Activated T-cell treated with anti-CD3 and anti-CD28 coated beads, Interleukin-2, amount 50 U/mL, for 1 hour (primary cell): ENCODE measurements around the gene NPR3.
A peak's percentile ranks its signal among the peaks of the same experiment; 100 is the strongest.

Experiments
- DNase-seq: peaks from one replicate; pipeline ENCODE4 v3.0.0-alpha.2; 2020

Gene NPR3, protein sequence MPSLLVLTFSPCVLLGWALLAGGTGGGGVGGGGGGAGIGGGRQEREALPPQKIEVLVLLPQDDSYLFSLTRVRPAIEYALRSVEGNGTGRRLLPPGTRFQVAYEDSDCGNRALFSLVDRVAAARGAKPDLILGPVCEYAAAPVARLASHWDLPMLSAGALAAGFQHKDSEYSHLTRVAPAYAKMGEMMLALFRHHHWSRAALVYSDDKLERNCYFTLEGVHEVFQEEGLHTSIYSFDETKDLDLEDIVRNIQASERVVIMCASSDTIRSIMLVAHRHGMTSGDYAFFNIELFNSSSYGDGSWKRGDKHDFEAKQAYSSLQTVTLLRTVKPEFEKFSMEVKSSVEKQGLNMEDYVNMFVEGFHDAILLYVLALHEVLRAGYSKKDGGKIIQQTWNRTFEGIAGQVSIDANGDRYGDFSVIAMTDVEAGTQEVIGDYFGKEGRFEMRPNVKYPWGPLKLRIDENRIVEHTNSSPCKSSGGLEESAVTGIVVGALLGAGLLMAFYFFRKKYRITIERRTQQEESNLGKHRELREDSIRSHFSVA

DNA sequence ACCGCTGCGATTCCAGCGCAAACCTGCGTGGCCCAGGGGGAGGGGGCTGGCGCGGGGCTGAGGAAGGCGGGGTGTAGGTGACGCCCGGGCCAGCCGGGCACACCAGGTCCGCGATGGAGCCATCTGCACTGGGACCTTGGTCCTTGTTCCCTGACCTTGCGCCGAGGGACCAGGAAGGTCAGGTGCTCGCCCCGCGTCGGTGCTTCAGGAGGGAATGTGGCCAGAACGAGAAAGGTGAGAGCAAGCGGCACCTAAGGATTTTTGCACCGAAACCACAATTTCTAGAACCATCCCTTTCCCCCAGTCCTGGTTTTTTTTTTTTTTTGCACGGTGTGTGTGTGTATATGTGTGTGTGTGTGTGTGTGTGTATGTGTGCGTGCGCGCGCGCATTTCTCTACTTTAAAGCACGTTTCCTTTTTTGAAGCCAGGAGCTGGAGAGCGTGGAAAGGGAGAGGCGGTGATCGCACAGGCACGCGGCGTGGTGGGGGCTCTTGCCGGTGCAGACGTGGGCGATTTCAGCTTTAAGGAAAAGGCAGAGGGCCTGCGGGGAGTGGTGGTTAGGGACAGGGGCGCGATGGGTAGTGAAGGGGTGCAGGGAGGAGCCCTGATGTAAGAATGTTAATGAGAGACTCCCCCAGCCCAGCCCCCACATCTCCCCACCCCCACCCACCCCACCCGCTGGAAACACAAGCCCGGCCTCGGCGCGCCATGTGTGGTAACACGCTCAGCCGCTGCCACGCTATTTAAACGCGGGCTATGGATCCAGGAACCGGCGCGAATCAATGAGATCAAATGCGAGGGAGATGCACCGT lies at the start of gene NPR3:
Gene NPR3, plus strand, starts transcription at position 772 of the 812 bp plus-strand sequence. CDS start 456 bp downstream, outside the sequence.
- DNase-seq: no peak

DNA sequence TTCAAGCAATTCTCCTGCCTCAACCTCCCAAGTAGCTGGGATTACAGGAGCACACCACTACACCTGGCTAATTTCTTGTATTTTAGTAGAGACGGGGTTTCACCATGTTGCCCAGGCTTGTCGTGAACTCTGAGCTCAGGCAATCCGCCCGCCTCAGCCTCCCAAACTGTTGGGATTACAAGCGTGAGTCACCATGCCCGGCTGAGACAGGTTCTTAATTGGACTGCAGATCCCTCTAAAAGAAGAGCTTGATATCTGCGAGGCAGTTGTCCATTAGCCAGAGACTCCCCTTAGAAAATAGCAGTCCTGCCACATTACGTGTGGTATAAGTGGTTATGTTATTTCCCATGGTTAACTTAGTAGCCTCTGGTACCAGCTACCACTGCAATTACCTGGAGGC lies 46.6 kb upstream of the NPR3 start:
- DNase-seq: no peak

DNA sequence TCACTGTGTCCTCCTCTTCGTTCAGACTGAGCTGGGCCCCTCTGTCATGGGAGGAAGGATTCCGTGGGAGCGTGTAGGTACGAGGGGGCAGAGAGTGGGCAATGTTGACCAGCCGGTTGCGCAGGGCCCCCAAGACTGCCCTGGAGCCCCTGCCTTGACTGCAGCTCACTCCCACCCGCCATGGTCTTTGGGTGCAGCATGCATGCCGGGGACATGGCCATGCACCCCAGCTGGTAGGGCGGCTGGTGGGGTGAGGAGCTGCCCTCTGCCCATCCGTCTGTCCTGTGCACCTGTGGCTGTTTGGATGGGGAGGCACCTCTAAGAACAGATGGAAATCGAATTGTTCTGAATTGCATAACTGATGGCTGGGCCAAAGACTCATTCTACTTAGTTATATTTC lies 42.6 kb upstream of the NPR3 start:
- DNase-seq: no peak

DNA sequence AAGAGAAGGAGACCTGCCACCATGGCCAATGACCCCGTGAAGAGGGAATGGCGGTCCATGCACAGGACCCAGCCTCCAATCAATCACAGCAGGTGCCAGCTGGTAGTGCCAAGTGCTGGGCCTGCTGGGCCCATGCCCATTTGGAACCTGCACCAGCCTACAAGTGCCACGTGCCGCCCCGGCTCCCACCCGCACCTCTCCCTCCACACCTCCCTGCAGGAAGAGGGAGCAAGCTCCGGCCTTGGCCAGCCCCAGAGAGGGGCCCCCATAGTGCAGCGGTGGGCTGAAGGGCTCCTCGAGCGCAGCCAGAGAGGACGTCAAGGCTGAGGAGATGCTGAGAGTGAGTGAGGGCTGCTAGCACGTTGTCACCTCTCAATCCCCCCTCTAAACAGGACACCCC lies 37.8 kb upstream of the NPR3 start:
- DNase-seq: no peak

DNA sequence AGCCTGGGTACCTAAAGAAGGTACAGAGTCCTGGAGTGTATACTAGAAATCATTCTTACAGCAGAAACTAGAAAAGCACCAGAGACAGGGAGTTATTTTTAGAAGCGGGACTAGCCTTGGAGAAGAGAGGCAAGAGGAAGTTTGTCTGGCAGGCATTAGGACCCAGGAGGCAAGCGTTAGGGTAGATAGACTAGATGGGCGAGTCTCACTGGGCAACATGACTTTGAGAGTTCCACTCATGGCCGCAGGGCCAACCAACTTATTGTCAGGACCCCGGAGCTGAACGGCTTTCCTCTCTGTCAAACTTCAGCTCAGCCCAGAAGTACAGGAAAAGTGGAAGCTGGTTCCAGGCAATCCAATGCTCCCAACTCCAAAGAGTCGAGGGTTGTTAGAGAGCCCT lies 34.1 kb upstream of the NPR3 start:
- DNase-seq: no peak

DNA sequence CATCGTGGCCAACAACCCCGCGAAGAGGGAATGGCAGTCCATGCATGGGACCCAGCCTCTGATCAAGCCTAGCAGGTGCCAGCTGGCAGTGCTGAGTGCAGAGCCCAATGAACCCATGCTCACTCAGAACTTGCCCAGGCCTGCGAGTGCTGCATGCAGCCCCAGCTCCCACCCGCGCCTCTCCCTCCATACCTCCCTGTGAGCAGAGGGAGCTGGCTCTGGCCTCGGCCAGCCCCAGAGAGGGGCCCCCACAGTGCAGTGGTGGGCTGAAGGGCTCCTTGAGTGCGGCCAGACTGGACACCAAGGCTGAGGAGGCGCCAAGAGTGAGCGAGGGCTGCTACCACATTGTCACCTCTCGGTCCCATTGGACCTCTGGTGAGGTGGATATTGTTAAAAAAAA lies 32.6 kb upstream of the NPR3 start:
- DNase-seq: no peak

DNA sequence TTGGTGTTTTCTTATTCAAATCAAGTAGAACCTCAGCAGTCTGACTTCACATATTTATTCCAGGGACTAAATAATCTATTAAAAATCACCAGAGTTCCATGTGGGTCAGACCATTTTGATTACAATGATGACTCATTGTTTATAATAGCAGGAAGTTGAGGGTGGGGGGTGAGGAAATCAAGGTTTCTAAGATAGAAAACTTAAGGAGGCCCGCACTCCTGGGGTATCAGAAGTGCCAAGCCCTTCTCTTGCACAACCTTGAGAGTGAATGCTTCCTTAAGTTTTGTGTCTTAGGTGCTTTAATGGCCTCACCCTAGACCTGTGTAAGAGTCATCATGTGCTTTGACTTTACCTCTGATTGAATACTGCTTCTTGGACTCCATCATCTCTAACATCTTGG lies 31.9 kb upstream of the NPR3 start:
- no peak for DNase-seq

DNA sequence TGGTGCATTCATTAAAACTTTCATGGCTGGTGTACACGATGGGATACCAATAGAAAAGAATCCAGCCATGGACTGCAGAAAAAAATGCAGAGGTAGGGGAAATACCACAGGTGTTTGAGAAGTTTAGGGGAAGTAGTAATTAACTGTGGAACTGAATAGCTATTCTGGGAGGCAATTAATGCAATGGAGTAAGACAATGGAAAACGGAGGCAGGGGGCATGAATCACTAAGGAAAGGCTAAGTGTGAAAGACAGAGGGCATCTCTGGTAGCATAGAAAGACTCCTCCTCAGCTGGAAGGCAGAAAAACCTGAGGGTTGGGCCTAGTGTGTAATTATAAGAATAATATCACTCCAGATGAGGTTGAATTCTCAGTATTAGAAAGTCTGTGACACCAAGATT lies 30.9 kb upstream of the NPR3 start:
- no peak for DNase-seq

DNA sequence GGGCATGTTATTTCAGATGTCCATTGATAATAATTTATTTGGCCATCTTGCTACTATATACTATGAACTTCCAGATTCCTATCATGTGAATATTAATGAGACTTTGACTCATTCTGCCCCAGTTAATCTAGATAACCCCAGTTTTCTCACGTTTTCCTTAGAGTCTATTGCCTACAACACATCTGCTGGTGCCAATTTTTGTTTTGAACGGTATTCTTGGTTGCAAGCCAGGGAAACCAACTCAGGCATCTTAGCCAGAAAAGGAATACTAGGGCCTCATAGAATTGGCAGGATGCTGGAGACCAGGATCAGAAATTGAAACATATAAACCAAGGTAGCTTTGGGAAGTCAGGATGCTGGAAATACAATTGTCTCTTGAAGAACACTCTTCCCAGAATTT lies 28.0 kb upstream of the NPR3 start:
- DNase-seq: no peak

DNA sequence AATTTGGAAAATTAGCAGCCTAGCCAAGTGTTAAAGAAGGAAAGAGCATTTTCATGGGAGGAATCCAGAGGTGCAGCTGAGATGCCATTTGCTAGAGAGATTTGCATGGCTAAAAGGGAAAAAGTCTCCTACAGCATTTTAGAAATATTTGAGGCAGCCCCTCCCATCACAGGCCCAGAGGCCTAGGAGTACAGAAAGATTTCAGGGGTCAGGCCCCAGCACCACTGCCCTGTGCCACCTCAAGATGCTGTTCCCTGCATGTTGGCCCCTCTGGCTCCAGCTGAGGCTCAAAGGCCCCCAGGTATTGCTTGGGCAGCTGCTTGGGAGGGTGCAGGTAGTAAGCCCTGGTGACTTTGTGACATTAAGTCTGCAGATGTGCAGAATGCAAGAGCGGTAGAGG lies 26.9 kb upstream of the NPR3 start:
- no peak for DNase-seq

DNA sequence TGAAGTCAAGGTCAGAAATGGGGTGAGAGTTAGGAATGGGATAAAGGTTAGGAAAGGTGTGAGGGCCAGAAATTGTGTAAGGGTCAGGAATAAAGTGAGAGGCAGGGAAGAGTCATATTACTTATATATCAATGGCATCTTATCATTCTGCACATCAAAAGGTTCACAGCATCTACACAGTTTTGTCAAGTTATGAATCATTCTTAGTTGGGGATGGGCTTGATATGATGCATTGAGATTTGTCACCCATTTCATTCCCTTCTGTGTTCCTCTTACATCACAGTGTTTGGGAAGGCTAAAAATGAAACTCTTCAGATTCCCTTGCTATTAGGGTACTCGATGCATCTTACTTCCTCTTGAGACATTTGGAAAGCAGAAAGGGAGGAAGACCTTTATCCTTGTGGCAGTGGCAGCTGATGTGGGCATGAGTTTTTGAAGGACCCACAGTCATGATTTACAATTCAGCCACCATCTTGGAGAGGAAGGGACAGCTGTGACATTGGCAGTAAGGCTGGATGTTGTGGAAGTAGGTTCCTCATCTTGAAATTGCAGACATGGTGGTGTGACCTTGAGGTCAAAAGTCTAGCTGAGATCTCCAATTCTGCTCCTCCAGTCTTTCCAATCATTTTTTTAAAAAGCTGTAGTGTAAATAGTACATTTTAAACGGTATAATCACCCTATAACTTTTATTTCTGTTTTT lies 24.2 kb upstream of the NPR3 start:
- DNase-seq: no peak

DNA sequence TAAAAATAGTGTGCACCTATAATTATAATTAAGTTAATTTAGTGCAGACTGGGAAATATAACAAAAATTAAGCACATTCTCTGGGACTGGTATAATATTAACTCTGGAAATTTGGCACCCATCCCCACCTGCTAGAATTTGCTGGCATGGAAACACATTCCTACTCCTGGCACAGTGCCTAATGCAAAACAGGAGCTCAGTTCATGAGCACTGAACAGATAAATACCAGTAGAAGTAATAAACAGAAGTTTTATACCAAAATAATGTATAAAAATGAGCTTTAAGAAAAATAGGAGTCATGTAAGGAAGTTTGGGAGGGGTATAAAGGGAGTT lies 23.7 kb upstream of the NPR3 start:
- DNase-seq: no peak

DNA sequence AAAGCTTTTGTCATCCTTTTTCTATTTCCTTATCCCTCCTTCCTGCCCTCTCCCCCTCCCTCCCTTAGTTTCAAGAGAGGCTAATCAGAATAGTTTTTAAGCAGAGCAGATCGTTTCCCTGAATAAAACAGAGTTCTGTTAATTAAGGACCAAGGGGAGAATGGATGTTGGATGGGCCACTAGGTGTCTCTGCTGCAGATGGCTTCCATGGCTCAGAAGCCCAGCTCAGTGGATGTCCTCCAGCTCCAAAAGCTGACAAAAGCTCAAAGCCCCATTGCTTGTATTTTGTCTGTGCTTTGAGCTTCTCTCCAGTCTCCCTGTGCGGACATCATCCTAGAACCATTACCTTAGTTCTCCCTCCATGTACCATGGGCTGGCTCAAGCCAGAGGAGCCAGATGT lies 21.0 kb upstream of the NPR3 start:
- no peak for DNase-seq

DNA sequence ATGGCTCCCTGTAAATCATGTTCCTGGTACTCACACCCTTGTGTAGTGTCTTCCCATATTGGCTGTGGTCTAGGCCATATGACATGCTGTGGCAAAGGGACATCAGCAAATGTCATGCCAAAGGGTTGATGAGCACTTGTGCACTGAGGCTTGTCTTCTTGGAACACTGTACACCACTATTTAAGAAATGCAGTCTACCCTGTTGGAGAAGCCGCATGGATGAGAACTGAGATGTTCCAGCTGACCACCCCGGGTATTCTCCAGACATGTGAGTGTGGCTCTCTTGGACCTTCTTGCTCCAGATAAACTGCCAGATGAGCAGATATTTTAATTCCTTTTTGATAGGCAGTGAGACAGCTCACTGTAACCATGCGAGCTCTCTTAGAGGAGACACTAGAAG lies 20.5 kb upstream of the NPR3 start:
- DNase-seq: no peak

DNA sequence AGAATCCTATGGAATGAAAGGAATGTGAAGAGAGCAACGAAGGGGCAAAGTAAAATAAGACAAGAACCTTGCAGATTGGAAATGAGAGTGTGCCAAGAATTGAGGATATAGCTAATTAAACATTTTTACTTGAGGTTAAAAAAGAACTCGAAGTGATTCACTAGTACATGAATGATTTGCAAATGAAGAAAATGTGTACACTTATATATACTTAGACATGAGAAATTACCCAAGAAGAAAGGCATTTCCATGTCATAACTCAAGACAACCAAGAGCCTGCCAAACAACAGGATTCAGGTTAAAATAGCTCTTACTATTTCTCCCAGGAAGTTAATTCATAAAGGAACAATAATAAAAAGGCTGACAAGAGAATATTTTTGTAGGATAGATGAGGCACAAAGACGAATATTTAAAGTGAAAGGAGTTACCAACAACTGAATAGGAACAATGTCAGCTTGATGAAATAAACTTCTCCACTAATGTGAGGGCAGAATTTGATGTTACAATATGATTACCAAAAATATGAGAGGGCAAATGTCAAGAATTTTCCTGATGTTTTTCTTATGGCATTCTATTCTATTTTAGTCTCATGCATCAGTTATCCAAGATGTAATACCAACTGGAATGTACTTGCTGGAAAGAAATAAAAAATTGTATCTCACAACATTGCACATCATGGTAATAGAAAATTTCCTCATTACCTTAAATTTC lies 18.9 kb upstream of the NPR3 start:
- DNase-seq: no peak

DNA sequence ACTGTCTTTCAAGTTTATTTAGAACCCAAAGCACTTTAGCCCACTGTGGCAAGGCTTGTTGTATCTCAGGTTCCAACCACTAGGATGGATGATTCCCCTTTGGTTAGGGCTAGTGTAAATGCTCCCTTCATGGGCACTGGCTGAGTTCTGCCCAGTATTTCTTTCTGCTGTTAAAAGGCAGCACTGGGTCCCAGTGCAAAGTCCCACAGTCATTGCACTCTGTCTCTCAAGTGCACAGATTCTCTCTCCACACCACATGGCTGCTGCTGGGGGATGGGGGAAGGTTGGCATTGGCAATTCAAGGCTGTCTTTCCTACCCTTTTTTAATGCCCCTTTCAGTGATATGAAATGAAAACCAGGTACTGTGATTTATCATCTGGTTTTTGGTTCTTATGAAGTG lies 7.2 kb upstream of the NPR3 start:
- no peak for DNase-seq

DNA sequence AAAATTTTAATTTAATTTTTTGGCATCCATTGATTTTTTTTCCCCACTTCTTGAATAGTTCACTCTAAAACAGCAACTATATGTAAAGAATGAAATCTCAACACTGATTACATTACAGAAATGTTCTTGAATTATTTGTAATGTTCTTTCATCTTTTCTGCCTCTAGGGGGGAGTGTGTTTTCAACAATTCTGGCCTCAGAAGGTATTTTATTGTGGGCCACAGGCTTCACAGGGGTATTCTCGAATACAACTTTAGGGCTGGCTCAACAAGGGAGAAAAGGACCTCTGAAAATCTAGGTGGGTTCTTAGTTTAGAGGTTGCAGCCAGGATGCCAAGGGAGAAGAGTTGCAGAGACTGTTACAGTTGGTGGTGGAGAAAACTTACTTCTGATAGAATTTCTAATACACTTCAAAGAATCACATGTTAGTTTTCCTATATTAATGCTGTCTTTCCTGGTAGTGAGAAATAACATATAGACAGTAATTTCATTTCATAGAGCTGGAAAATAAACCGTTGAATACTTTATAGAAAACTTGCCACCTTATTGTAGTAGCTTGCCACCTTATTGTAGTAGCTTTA lies 3.6 kb upstream of the NPR3 start:
- DNase-seq: no peak

DNA sequence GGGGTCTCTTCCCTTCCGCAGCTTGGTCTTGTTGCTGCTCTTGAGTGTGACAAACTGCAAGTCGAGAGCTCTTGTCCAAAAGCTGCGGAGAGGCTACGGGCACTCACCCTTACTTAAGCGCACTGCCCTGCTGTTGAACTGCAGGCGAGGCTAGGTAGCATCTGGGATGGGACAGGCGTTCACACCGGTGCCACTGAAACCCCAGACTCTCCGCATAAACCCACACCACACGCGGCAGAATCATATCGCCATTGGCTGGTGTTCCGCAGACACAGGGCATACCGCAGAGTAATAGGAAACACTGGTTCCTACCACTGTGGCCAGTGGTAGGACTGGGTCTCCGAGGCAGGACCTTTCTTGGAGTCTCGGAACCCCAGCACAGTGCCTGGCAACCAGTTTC lies 2.2 kb upstream of the NPR3 start:
- no peak for DNase-seq

DNA sequence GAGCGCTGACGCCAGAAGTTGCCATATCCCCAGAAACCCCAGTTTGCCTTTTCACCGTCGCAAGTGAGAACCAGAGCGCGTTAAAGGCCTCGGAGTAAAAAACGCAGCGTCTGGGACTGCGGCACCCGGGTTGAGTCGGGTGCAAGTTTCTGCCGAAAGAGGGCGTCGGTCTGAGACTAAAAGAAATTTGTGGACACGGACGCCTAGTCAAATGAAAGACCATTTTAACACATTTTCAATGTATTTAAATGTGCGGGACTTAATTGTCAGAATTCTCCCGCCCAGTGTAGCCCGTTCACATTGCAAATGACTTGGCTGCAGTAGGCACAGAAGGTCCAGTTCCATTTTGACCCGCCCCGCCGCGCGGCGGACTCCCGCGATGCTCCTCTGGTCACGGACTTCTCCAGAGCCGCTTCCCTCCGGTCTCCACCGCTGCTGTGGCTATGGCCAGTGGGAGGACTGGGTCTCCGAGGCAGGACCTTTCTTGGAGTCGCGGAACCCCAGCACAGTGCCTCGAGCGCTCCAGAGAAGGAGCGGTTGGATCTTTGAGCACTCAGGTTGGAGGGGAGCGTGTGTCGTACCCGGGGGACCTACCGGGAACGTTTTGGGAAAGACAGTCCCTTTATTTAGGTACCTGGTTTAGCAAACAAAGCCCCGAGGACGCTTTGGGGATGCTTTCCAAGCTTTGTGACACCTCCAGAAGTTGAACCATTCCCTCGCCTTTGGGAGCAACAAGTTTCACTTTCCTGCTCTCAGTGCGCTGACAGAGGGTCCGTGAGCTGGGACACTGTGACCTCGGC lies 1.2 kb upstream of the NPR3 start:
- peak; percentile 23 for DNase-seq

DNA sequence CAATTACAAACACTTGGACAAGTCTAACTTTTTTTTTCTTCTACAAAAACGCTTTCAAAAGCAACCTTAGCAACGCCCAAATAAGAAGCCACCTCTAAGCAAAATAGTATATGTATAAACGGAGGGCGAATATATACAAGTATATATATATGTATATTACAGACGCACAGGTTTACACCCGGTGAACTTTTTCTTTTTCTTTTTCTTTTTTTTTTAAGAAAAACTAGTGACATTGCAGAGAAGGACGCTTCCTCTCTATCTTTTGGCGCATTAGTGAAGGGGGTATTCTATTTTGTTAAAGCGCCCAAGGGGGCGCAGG lies 200 bp downstream of the NPR3 start:
- no peak for DNase-seq

DNA sequence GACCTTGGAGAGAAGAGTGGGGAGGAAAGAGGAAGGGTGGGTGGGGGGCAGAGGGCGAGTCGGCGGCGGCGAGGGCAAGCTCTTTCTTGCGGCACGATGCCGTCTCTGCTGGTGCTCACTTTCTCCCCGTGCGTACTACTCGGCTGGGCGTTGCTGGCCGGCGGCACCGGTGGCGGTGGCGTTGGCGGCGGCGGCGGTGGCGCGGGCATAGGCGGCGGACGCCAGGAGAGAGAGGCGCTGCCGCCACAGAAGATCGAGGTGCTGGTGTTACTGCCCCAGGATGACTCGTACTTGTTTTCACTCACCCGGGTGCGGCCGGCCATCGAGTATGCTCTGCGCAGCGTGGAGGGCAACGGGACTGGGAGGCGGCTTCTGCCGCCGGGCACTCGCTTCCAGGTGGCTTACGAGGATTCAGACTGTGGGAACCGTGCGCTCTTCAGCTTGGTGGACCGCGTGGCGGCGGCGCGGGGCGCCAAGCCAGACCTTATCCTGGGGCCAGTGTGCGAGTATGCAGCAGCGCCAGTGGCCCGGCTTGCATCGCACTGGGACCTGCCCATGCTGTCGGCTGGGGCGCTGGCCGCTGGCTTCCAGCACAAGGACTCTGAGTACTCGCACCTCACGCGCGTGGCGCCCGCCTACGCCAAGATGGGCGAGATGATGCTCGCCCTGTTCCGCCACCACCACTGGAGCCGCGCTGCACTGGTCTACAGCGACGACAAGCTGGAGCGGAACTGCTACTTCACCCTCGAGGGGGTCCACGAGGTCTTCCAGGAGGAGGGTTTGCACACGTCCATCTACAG lies 760 bp downstream of the NPR3 start:
- no peak for DNase-seq
